IMR-90 (cell line): Measurements from ENCODE around the gene ABHD16B.

ENCODE experiments used
- CHD1 ChIP-seq: IDR thresholded peaks from 2 replicates; pipeline ENCODE4 v1.6.1; 2012; ENCODE audit warnings: low read depth, low read length, improper control_type of control experiment
- MAFK ChIP-seq: IDR thresholded peaks from 2 replicates; pipeline ENCODE4 v1.6.1; 2012; ENCODE audit warnings: low read depth, low read length, improper control_type of control experiment
- MAZ ChIP-seq: IDR thresholded peaks from 2 replicates; pipeline ENCODE4 v1.6.1; 2012; ENCODE audit warnings: low read depth, mild to moderate bottlenecking, low read length, improper control_type of control experiment, moderate library complexity, borderline replicate concordance
- POLR2A ChIP-seq: IDR thresholded peaks from 2 replicates; pipeline ENCODE4 v1.6.1; 2012; ENCODE audit warnings: mild to moderate bottlenecking, low read depth, low read length
- TF ChIP-seq, protein P1 (sequence below): conservative IDR thresholded peaks from 2 replicates; pipeline ENCODE4 v1.5.1; 2012; ENCODE audit warnings: mild to moderate bottlenecking, low read depth, low read length, improper control_type of control experiment

DNA sequence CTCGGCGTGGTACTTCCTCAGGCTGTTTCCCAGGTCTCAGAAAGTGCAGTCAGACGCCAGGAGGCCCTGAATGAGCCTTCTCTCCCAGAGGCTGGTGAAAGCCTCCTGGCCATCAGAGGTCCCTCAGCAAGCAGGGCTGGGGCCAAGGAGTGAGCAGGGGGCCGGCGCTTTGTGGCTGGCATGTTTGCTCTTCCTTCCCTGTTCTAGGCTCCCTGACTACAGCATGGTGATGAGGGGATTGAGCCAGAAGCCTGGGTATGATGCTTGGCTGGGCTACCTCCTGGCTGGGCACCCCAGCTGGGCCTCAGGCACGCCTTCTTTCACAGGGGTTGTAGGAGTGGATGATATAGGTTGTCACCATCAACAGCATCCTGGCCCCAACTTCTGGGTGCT is 21.9 kb downstream of the ABHD16B start:
- TF ChIP-seq, protein P1, sequence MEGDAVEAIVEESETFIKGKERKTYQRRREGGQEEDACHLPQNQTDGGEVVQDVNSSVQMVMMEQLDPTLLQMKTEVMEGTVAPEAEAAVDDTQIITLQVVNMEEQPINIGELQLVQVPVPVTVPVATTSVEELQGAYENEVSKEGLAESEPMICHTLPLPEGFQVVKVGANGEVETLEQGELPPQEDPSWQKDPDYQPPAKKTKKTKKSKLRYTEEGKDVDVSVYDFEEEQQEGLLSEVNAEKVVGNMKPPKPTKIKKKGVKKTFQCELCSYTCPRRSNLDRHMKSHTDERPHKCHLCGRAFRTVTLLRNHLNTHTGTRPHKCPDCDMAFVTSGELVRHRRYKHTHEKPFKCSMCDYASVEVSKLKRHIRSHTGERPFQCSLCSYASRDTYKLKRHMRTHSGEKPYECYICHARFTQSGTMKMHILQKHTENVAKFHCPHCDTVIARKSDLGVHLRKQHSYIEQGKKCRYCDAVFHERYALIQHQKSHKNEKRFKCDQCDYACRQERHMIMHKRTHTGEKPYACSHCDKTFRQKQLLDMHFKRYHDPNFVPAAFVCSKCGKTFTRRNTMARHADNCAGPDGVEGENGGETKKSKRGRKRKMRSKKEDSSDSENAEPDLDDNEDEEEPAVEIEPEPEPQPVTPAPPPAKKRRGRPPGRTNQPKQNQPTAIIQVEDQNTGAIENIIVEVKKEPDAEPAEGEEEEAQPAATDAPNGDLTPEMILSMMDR = no peak
- TF ChIP-seq POLR2A (no peak), MAFK (no peak), CHD1 (no peak), MAZ (no peak)
